ENCODE data around the gene SMIM14.
"Not testable (repeated sequence)": the region's sequence is repeated elsewhere in the genome, so short reads cannot be mapped to it uniquely, and the experiment has no call there.

SMIM14 gene

GRCh38 chr4:39514266-39514665 lies 124.4 kb downstream of the SMIM14 start:
- not testable (repeated sequence) for H3K9me3 Mint-ChIP-seq; H3K27ac Mint-ChIP-seq; H3K4me1 Mint-ChIP-seq (ENCODE audit: low read depth in 2 of 2); H3K4me3 Mint-ChIP-seq; DNase-seq; H3K27me3 Mint-ChIP-seq; ATAC-seq (replicated peaks)
- H3K36me3 Mint-ChIP-seq (ENCODE audit: insufficient read depth), result peaks cover 23% of the 10 kb centered on the region

- DNase-seq (no peak), ATAC-seq (replicated peaks) (no peak)
- H3K27ac Mint-ChIP-seq, result no peak overlapping the region
- no peaks in the 10 kb centered on the region for H3K4me1 Mint-ChIP-seq (ENCODE audit: low read depth in 2 of 2)
- H3K4me3 Mint-ChIP-seq, result no peak overlapping the region
- H3K36me3 Mint-ChIP-seq (ENCODE audit: insufficient read depth), result peaks cover 51% of the 10 kb centered on the region
- no peaks in the 10 kb centered on the region for H3K9me3 Mint-ChIP-seq
- no peaks in the 10 kb centered on the region for H3K27me3 Mint-ChIP-seq
These were observed 128.2 kb downstream of the SMIM14 start for GRCh38 chr4:39510348-39510929.

GRCh38 chr4:39505581-39505980 lies 133.1 kb downstream of the SMIM14 start:
- DNase-seq, result no peak
- H3K36me3 Mint-ChIP-seq (ENCODE audit: insufficient read depth), result peaks cover 82% of the 10 kb centered on the region
- no peaks in the 10 kb centered on the region for H3K9me3 Mint-ChIP-seq

GRCh38 chr4:39504538-39504937 lies 134.1 kb downstream of the SMIM14 start:
- DNase-seq, result no peak
- no peaks in the 10 kb centered on the region for H3K27me3 Mint-ChIP-seq
- peaks cover 83% of the 10 kb centered on the region for H3K36me3 Mint-ChIP-seq (ENCODE audit: insufficient read depth)
- no peaks in the 10 kb centered on the region for H3K4me1 Mint-ChIP-seq (ENCODE audit: low read depth in 2 of 2)
- H3K4me3 Mint-ChIP-seq, result no peak overlapping the region
- no peak overlapping the region for H3K27ac Mint-ChIP-seq
- ATAC-seq (replicated peaks), result no peak
- H3K9me3 Mint-ChIP-seq, result no peaks in the 10 kb centered on the region

More at GRCh38 chr4:39505581-39505980, 133.1 kb downstream of the SMIM14 start:
- Mint-ChIP-seq H3K27me3 (no peaks in the 10 kb centered on the region), H3K4me1 (ENCODE audit: low read depth in 2 of 2) (no peaks in the 10 kb centered on the region), H3K27ac (no peak overlapping the region), H3K4me3 (no peak overlapping the region)
- no peak for ATAC-seq (replicated peaks)

GRCh38 chr4:39502664-39503035 lies 136.0 kb downstream of the SMIM14 start:
- not testable (repeated sequence) for H3K27me3 Mint-ChIP-seq; H3K27ac Mint-ChIP-seq; H3K9me3 Mint-ChIP-seq; H3K4me3 Mint-ChIP-seq; ATAC-seq (replicated peaks); H3K4me1 Mint-ChIP-seq (ENCODE audit: low read depth in 2 of 2); DNase-seq
- H3K36me3 Mint-ChIP-seq (ENCODE audit: insufficient read depth), result peaks cover 80% of the 10 kb centered on the region

GRCh38 chr4:39502019-39502663 lies 136.5 kb downstream of the SMIM14 start:
- Mint-ChIP-seq H3K36me3 (ENCODE audit: insufficient read depth) (peaks cover 75% of the 10 kb centered on the region), H3K27ac (no peak overlapping the region), H3K9me3 (no peaks in the 10 kb centered on the region), H3K4me3 (no peak overlapping the region), H3K4me1 (ENCODE audit: low read depth in 2 of 2) (no peaks in the 10 kb centered on the region), H3K27me3 (no peaks in the 10 kb centered on the region)
- DNase-seq, result no peak
- ATAC-seq (replicated peaks), result no peak

- no peak for ATAC-seq (replicated peaks)
- H3K27me3 Mint-ChIP-seq, result no peaks in the 10 kb centered on the region
- H3K4me1 Mint-ChIP-seq (ENCODE audit: low read depth in 2 of 2), result no peaks in the 10 kb centered on the region
- H3K36me3 Mint-ChIP-seq (ENCODE audit: insufficient read depth), result peaks cover 43% of the 10 kb centered on the region
- H3K4me3 Mint-ChIP-seq, result no peak overlapping the region
- no peak overlapping the region for H3K27ac Mint-ChIP-seq
- DNase-seq, result no peak
- H3K9me3 Mint-ChIP-seq, result no peaks in the 10 kb centered on the region
These were observed 140.0 kb downstream of the SMIM14 start for GRCh38 chr4:39498727-39499020.

- no peak overlapping the region for H3K4me3 Mint-ChIP-seq
These were observed 140.5 kb downstream of the SMIM14 start for GRCh38 chr4:39497909-39498726.

More at GRCh38 chr4:39497909-39498726, 140.5 kb downstream of the SMIM14 start:
- no peaks in the 10 kb centered on the region for H3K9me3 Mint-ChIP-seq
- H3K27ac Mint-ChIP-seq, result no peak overlapping the region
- H3K4me1 Mint-ChIP-seq (ENCODE audit: low read depth in 2 of 2), result no peaks in the 10 kb centered on the region
- DNase-seq (no peak), ATAC-seq (replicated peaks) (no peak)
- H3K36me3 Mint-ChIP-seq (ENCODE audit: insufficient read depth), result peaks cover 37% of the 10 kb centered on the region
- H3K27me3 Mint-ChIP-seq, result no peaks in the 10 kb centered on the region
